WTC11 (cell line): ENCODE results near the gene SCYGR8. TPM values are rescaled to one million over a fixed set of nuclear protein-coding genes. Genes with fewer than 3 reads are reported as not detected.

Experiments used
- ATAC-seq: fragments of 200-7000 bp; cut with Tn5 transposase; 2 replicates; pipeline ENCODE4 v1.10.0; 2021; ENCODE audit warnings: mild to moderate bottlenecking, moderate library complexity
- CTCF ChIA-PET: fragments of 300-600 bp; sonication (Branson Sonifier 250); formaldehyde crosslinking; loops from one replicate; lab custom pipeline; 2021; ENCODE audit warnings: antibody characterized with exemption; lab: Charles Lee
- POLR2A ChIA-PET: fragments of 350-600 bp; sonication (Branson Sonifier 250); formaldehyde crosslinking; loops from one replicate; lab custom pipeline; 2021; ENCODE audit warnings: antibody characterized with exemption; lab: Charles Lee
- DNase-seq: peaks from one replicate; pipeline ENCODE4 v3.0.0; 2021; ENCODE audit warnings: low spot score
- H3K27ac Mint-ChIP-seq: 2 replicates; pipeline ENCODE4 v1.8.0; 2021; ENCODE audit warnings: mixed read lengths
- H3K27me3 Mint-ChIP-seq: 2 replicates; pipeline ENCODE4 v1.8.0; 2021; ENCODE audit warnings: low read depth, mild to moderate bottlenecking, moderate library complexity, mixed read lengths
- H3K36me3 Mint-ChIP-seq: 2 replicates; pipeline ENCODE4 v1.8.0; 2021; ENCODE audit warnings: mixed read lengths
- H3K4me1 Mint-ChIP-seq: 2 replicates; pipeline ENCODE4 v1.8.0; 2022; ENCODE audit warnings: mixed read lengths
- H3K4me3 Mint-ChIP-seq: 2 replicates; pipeline ENCODE4 v1.8.0; 2021; ENCODE audit warnings: mild to moderate bottlenecking, moderate library complexity, mixed read lengths
- H3K9me3 Mint-ChIP-seq: 2 replicates; pipeline ENCODE4 v1.8.0; 2021; ENCODE audit warnings: mixed read lengths
- CBFB ChIP-seq: sonication (generic); formaldehyde crosslinking; IDR thresholded peaks from 2 replicates; pipeline ENCODE4 v1.8.1; 2022; ENCODE audit warnings: mild to moderate bottlenecking, low read depth, missing genetic modification reagents
- CREB1 ChIP-seq: sonication (generic); formaldehyde crosslinking; IDR thresholded peaks from 2 replicates; pipeline ENCODE4 v1.8.0; 2023; ENCODE audit warnings: mild to moderate bottlenecking, missing genetic modification reagents
- ELF4 ChIP-seq: sonication (generic); formaldehyde crosslinking; IDR thresholded peaks from 2 replicates; pipeline ENCODE4 v1.8.1; 2022; ENCODE audit warnings: low read depth, mild to moderate bottlenecking, moderate library complexity, missing genetic modification reagents
- EMX1 ChIP-seq: fragments of 250-450 bp; sonication (Bioruptor Pico); IDR thresholded peaks from 2 replicates; pipeline ENCODE4 v1.8.0; 2021; ENCODE audit warnings: mild to moderate bottlenecking
- FOXJ3 ChIP-seq: sonication (generic); formaldehyde crosslinking; IDR thresholded peaks from 2 replicates; pipeline ENCODE4 v1.9.0; 2021; ENCODE audit warnings: missing genetic modification reagents, mild to moderate bottlenecking, borderline replicate concordance
- GRHL2 ChIP-seq: fragments of 250-450 bp; sonication (Bioruptor Pico); IDR thresholded peaks from 2 replicates; pipeline ENCODE4 v1.8.0; 2022; ENCODE audit warnings: mild to moderate bottlenecking, moderate library complexity; ENCODE audit not compliant: insufficient replicate concordance, severe bottlenecking
- GTF2I ChIP-seq: fragments of 250-450 bp; sonication (Bioruptor Pico); conservative IDR thresholded peaks from 2 replicates; pipeline ENCODE4 v1.4.0; 2021; ENCODE audit warnings: mild to moderate bottlenecking
- JAZF1 ChIP-seq: fragments of 250-450 bp; sonication (Bioruptor Pico); IDR thresholded peaks from 2 replicates; pipeline ENCODE4 v1.9.0; 2021; ENCODE audit warnings: moderate library complexity, mild to moderate bottlenecking, inconsistent platforms
- NFYB ChIP-seq: sonication (generic); formaldehyde crosslinking; conservative IDR thresholded peaks from 2 replicates; pipeline ENCODE4 v1.8.0; 2022; ENCODE audit warnings: low read depth, missing genetic modification reagents
- RELA ChIP-seq: sonication (generic); formaldehyde crosslinking; IDR thresholded peaks from 2 replicates; pipeline ENCODE4 v1.8.1; 2022; ENCODE audit warnings: missing genetic modification reagents, mild to moderate bottlenecking, borderline replicate concordance
- SMAD3 ChIP-seq: sonication (generic); formaldehyde crosslinking; IDR thresholded peaks from 2 replicates; pipeline ENCODE4 v1.8.0; 2022; ENCODE audit warnings: missing genetic modification reagents, mild to moderate bottlenecking, borderline replicate concordance
- SOX15 ChIP-seq: fragments of 250-450 bp; sonication (Bioruptor Pico); IDR thresholded peaks from 2 replicates; pipeline ENCODE4 v1.9.0; 2021; ENCODE audit warnings: mild to moderate bottlenecking
- ZBTB21 ChIP-seq: sonication (generic); formaldehyde crosslinking; IDR thresholded peaks from 2 replicates; pipeline ENCODE4 v1.8.1; 2023; ENCODE audit warnings: mild to moderate bottlenecking, missing genetic modification reagents, borderline replicate concordance
- ZNF121 ChIP-seq: sonication (generic); formaldehyde crosslinking; IDR thresholded peaks from 2 replicates; pipeline ENCODE4 v1.8.0; 2023; ENCODE audit warnings: missing genetic modification reagents
- ZNF317 ChIP-seq: sonication (generic); formaldehyde crosslinking; IDR thresholded peaks from 2 replicates; pipeline ENCODE4 v1.8.1; 2023; ENCODE audit warnings: low read depth, mild to moderate bottlenecking, moderate library complexity, missing genetic modification reagents, borderline replicate concordance
- ZNF396 ChIP-seq: fragments of 250-450 bp; sonication (Bioruptor Pico); IDR thresholded peaks from 2 replicates; pipeline ENCODE4 v1.8.0; 2021; ENCODE audit warnings: mild to moderate bottlenecking, moderate library complexity, borderline replicate concordance
- ZNF416 ChIP-seq: fragments of 250-450 bp; sonication (Bioruptor Pico); IDR thresholded peaks from 2 replicates; pipeline ENCODE4 v1.9.0; 2021; ENCODE audit warnings: mild to moderate bottlenecking, inconsistent platforms
- total RNA-seq: library from RNA; stranded (reverse); gene quantifications from 3 replicates; pipeline ENCODE4 v1.2.3, GENCODE V29; 2021
- TF ChIP-seq, protein P1 (sequence below): fragments of 250-450 bp; sonication (Bioruptor Pico); IDR thresholded peaks from 2 replicates; pipeline ENCODE4 v1.9.0; 2021; ENCODE audit warnings: mild to moderate bottlenecking, borderline replicate concordance
- TF ChIP-seq, protein P2 (sequence below): sonication (generic); formaldehyde crosslinking; IDR thresholded peaks from 2 replicates; pipeline ENCODE4 v1.8.1; 2022; ENCODE audit warnings: low read depth, mild to moderate bottlenecking, moderate library complexity, missing genetic modification reagents, borderline replicate concordance
- TF ChIP-seq, protein P3 (sequence below): sonication (generic); formaldehyde crosslinking; IDR thresholded peaks from 2 replicates; pipeline ENCODE4 v1.8.1; 2023; ENCODE audit warnings: mild to moderate bottlenecking, missing genetic modification reagents, moderate library complexity

The SCYGR8 gene
- total RNA-seq, 1 experiment from 2014 or later = not detected

DNA sequence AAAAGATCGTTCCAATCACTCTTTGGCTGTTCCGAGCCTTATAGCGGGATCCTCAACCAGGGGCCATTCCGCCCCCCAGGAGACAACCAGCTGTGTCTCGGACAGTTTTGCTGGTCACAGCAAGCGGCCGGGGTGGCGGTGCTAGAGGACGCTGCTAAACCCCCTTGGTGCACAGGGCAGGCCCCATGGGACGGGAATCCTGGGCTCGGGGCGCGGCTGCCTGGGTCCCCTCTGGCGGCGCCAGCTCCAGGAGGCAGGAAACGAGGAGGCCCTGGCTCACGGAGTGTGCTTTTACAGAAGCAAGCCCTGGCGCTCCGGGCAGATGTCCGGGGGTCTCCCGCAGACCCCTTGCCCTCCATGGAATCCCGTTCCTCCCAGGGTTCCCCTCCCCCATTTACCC is 22.1 kb downstream of the SCYGR8 start (continued):
- no peak for TF ChIP-seq ZNF317 (CRISPR knock-in tag)
- TF ChIP-seq, protein P1, sequence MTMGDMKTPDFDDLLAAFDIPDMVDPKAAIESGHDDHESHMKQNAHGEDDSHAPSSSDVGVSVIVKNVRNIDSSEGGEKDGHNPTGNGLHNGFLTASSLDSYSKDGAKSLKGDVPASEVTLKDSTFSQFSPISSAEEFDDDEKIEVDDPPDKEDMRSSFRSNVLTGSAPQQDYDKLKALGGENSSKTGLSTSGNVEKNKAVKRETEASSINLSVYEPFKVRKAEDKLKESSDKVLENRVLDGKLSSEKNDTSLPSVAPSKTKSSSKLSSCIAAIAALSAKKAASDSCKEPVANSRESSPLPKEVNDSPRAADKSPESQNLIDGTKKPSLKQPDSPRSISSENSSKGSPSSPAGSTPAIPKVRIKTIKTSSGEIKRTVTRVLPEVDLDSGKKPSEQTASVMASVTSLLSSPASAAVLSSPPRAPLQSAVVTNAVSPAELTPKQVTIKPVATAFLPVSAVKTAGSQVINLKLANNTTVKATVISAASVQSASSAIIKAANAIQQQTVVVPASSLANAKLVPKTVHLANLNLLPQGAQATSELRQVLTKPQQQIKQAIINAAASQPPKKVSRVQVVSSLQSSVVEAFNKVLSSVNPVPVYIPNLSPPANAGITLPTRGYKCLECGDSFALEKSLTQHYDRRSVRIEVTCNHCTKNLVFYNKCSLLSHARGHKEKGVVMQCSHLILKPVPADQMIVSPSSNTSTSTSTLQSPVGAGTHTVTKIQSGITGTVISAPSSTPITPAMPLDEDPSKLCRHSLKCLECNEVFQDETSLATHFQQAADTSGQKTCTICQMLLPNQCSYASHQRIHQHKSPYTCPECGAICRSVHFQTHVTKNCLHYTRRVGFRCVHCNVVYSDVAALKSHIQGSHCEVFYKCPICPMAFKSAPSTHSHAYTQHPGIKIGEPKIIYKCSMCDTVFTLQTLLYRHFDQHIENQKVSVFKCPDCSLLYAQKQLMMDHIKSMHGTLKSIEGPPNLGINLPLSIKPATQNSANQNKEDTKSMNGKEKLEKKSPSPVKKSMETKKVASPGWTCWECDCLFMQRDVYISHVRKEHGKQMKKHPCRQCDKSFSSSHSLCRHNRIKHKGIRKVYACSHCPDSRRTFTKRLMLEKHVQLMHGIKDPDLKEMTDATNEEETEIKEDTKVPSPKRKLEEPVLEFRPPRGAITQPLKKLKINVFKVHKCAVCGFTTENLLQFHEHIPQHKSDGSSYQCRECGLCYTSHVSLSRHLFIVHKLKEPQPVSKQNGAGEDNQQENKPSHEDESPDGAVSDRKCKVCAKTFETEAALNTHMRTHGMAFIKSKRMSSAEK (CRISPR knock-in tag) = no peak
- TF ChIP-seq ZNF396 = no peak
- no peak for TF ChIP-seq ZNF416
- TF ChIP-seq SMAD3 = no peak

DNA sequence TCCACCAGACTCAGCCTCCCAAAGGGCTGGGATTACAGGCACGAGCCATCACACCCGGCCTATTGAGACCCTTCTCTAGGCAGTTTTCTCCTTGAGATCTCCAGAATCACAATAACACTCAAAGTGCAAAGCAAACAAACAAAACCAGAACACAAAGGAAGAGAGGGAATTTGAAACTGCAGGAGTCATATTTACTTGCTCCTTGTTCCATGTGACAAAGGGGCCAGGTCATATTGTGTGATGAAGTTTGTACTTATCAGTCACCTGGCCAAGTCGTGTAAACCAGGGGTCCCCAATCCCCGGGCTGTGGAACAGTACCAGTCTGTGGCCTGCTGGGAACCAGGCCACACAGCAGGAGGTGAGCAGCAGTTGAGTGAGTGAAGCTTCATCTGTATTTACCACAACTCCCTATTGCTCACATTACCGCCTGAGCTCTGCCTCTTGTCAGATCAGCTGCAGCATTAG is 26.5 kb downstream of the SCYGR8 start:
- CTCF ChIA-PET = interaction anchor here (0.9 to 2.7 kb wide), 3 partner anchors 47 to 168 kb away, joined by 5 to 10 read pairs (median 5); no protein-coding TSS in a partner anchor
- no peak for DNase-seq
- peak; percentile 14; the same call in 1 of the 2 replicates for ATAC-seq

DNA sequence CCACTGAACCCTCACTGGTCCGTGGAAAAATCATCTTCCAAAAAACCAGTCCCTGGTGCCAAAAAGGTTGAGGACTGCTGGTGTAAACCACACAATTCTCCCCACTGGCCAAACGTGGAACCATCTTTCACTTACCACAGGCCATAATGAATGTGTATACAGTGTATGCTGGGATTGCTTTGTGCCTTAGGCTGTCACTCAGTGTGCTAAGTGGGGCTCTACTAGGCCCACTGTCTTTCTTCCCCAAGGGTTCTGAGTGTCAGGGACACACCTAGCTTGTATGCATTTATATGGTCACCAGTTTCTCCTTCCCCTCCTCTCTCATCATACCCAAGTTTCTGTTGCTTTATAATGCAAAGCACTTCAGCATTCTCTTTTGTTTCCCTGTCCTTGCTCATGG is 27.2 kb downstream of the SCYGR8 start:
- Mint-ChIP-seq H3K27ac (peak overlapping the region; percentile 88), H3K27me3 (no peaks in the 10 kb centered on the region), H3K36me3 (no peaks in the 10 kb centered on the region), H3K4me1 (peaks cover 29% of the 10 kb centered on the region), H3K4me3 (peak overlapping the region; percentile 24; the same call in 1 of the 2 replicates), H3K9me3 (no peaks in the 10 kb centered on the region)
- CTCF ChIA-PET = interaction anchor here (0.7 to 2.7 kb wide), 6 partner anchors 7 to 167 kb away, joined by 5 to 10 read pairs (median 6); no protein-coding TSS in a partner anchor
- no peak for DNase-seq
- POLR2A ChIA-PET = interaction anchor here (0.7 kb wide), 1 partner anchor 1052 kb away, joined by 5 read pairs; no protein-coding TSS in a partner anchor
- TF ChIP-seq ZBTB21 (CRISPR knock-in tag) (no peak), ZNF121 (CRISPR knock-in tag) (no peak), CBFB (CRISPR knock-in tag) (no peak), SOX15 (no peak), FOXJ3 (no peak)
- TF ChIP-seq, protein P2, sequence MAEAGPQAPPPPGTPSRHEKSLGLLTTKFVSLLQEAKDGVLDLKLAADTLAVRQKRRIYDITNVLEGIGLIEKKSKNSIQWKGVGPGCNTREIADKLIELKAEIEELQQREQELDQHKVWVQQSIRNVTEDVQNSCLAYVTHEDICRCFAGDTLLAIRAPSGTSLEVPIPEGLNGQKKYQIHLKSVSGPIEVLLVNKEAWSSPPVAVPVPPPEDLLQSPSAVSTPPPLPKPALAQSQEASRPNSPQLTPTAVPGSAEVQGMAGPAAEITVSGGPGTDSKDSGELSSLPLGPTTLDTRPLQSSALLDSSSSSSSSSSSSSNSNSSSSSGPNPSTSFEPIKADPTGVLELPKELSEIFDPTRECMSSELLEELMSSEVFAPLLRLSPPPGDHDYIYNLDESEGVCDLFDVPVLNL (CRISPR knock-in tag) = no peak
- ATAC-seq = peak; percentile 32; the same call in 1 of the 2 replicates

More for the DNA sequence above, 26.5 kb downstream of the SCYGR8 start:
- Mint-ChIP-seq H3K36me3 (no peaks in the 10 kb centered on the region), H3K27me3 (no peaks in the 10 kb centered on the region), H3K27ac (peak overlapping the region; percentile 77), H3K4me3 (no peak overlapping the region), H3K9me3 (no peaks in the 10 kb centered on the region), H3K4me1 (peaks cover 29% of the 10 kb centered on the region)
- POLR2A ChIA-PET = no interaction called here
- TF ChIP-seq NFYB (CRISPR knock-in tag) (no peak), EMX1 (CRISPR knock-in tag) (no peak), GRHL2 (CRISPR knock-in tag) (no peak), GTF2I (CRISPR knock-in tag) (no peak)

DNA sequence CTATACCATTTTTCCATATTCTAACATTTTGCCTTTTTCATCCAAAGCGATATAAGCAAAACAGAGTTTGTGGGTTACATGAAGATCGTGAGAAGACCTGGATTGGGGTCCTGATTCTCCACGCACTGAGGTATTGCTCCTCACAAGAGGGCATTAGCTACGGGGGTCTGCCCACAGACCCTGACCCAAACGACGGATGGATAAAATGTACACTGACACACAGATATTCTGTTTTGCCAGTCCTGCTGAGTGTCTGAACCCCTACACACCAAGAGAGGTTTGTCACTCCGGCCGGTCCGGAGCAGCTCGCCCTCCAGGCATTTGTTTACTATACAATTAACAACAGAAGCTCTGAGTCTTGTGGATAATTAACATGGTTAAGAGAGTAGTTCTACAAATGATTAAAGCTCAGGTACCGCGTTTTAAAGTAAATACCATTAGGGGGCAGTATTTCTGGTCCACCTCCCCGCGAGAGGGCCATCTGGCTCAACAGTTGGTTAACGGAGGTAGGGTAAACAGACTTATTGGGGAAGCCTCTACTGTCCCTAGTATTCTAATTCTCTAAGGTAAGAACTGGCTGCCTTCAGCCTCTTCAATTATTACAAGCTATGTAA is 28.4 kb downstream of the SCYGR8 start:
- Mint-ChIP-seq H3K27me3 (no peaks in the 10 kb centered on the region), H3K4me3 (no peak overlapping the region)

More for the DNA sequence above, 28.4 kb downstream of the SCYGR8 start:
- H3K27ac Mint-ChIP-seq = peak overlapping the region; percentile 75; the same call in 1 of the 2 replicates
- POLR2A ChIA-PET = no interaction called here
- no peaks in the 10 kb centered on the region for H3K9me3 Mint-ChIP-seq
- TF ChIP-seq GTF2I (CRISPR knock-in tag) = no peak
- TF ChIP-seq ZBTB21 (CRISPR knock-in tag) = no peak
- TF ChIP-seq ELF4 (CRISPR knock-in tag) = no peak
- TF ChIP-seq JAZF1 (CRISPR knock-in tag) = no peak
- no peak for TF ChIP-seq RELA (CRISPR knock-in tag)
- TF ChIP-seq CREB1 = no peak
- TF ChIP-seq, protein P3, sequence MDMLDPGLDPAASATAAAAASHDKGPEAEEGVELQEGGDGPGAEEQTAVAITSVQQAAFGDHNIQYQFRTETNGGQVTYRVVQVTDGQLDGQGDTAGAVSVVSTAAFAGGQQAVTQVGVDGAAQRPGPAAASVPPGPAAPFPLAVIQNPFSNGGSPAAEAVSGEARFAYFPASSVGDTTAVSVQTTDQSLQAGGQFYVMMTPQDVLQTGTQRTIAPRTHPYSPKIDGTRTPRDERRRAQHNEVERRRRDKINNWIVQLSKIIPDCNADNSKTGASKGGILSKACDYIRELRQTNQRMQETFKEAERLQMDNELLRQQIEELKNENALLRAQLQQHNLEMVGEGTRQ = no peak
- H3K36me3 Mint-ChIP-seq = no peaks in the 10 kb centered on the region
- CTCF ChIA-PET = interaction anchor here (0.6 to 2.7 kb wide), 21 partner anchors 9 to 359 kb away, joined by 3 to 20 read pairs (median 3); no protein-coding TSS in a partner anchor
- peaks cover 25% of the 10 kb centered on the region for H3K4me1 Mint-ChIP-seq
- peak; percentile 76 for ATAC-seq
- peak; percentile 28 for DNase-seq
